ENCODE measurements around the gene CCDC27. TPM values are rescaled to one million over a fixed set of nuclear protein-coding genes. Genes with fewer than 3 reads are reported as not detected.

The CCDC27 gene
- total RNA-seq, 1 donor from 2014 or later: not detected

- H3K4me3 ChIP-seq (ENCODE audit: low read depth, low read length): no peak overlapping the region
- no peak for DNase-seq (ENCODE audit: low read depth)
- H3K36me3 ChIP-seq (ENCODE audit: control insufficient read depth, insufficient read depth, low read length): no peaks in the 10 kb centered on the region
- TF ChIP-seq, protein P1, sequence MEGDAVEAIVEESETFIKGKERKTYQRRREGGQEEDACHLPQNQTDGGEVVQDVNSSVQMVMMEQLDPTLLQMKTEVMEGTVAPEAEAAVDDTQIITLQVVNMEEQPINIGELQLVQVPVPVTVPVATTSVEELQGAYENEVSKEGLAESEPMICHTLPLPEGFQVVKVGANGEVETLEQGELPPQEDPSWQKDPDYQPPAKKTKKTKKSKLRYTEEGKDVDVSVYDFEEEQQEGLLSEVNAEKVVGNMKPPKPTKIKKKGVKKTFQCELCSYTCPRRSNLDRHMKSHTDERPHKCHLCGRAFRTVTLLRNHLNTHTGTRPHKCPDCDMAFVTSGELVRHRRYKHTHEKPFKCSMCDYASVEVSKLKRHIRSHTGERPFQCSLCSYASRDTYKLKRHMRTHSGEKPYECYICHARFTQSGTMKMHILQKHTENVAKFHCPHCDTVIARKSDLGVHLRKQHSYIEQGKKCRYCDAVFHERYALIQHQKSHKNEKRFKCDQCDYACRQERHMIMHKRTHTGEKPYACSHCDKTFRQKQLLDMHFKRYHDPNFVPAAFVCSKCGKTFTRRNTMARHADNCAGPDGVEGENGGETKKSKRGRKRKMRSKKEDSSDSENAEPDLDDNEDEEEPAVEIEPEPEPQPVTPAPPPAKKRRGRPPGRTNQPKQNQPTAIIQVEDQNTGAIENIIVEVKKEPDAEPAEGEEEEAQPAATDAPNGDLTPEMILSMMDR (IDR thresholded peaks at IDR 0.05; ENCODE audit: insufficient read depth, low read length, poor library complexity, severe bottlenecking): no peak
- H3K27me3 ChIP-seq (ENCODE audit: control insufficient read depth, insufficient read depth, low read length): peaks cover 28% of the 10 kb centered on the region
These were observed 6.9 kb downstream of the CCDC27 start for GRCh38 chr1:3759164-3759563.

DNA sequence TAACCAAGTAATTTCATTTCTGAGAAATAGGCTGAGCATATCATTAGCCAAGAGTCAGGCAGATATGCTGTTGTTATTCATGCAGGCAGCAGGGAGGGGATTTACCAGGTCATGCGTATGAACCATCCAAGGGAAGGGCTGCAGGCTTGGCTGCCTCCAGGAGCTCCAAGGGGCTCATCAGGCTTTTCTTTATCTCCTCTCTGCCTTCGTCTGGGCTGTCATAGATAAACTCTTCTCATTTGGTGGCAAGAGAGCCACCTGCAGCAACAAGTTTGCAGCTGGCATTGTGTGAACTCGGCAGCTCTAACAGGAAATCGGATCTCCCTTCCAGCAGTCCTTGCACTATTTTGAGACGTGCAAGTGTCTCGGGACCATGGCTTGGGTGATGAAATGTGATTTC is 7.5 kb downstream of the CCDC27 start:
- Histone ChIP-seq H3K4me3 (ENCODE audit: low read depth, low read length) (no peak overlapping the region), H3K27me3 (ENCODE audit: control insufficient read depth, insufficient read depth, low read length) (peaks cover 28% of the 10 kb centered on the region), H3K36me3 (ENCODE audit: control insufficient read depth, insufficient read depth, low read length) (no peaks in the 10 kb centered on the region)
- TF ChIP-seq, protein P1 (IDR thresholded peaks at IDR 0.05; ENCODE audit: insufficient read depth, low read length, poor library complexity, severe bottlenecking): no peak
- no peak for DNase-seq (ENCODE audit: low read depth)

DNA sequence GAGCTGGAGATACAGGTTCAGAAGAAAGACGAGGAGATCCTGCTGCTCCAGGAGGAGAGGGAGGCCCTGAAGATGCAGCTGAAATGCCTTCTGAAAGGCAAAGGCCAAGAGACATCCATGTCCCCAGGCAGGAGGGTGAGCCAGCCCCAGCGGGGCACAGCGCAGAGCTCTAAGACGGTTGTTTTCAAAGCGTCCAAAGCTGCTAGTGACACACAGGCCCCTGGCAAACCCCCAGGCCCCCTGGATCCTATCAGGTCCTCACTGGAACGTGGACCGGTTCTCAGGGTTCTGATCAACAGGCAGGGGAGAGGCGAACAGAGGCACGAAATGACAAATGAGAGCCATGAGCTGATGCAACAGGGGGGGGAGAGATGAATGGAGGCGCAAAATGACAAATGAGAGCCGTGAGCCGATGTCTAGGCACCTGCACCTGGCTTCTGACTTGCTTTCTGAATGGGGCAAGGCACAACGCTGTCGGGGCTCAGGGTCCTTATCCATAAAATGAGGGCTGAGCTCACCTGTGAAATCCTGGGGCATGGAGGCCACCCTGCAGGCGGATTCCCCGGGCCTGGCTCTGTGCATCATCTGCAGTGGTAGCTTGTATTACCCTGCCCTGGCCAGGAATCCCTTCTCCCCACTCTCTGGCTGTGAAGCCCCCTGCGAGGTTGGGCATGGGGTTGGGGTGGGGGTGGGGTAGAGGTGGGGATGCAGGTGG is 9.2 kb downstream of the CCDC27 start:
- TF ChIP-seq, protein P1 (IDR thresholded peaks at IDR 0.05; ENCODE audit: insufficient read depth, low read length, poor library complexity, severe bottlenecking): no peak
- Histone ChIP-seq H3K36me3 (ENCODE audit: control insufficient read depth, insufficient read depth, low read length) (no peaks in the 10 kb centered on the region), H3K4me3 (ENCODE audit: low read depth, low read length) (no peak overlapping the region), H3K27me3 (ENCODE audit: control insufficient read depth, insufficient read depth, low read length) (peaks cover 27% of the 10 kb centered on the region)
- no peak for DNase-seq (ENCODE audit: low read depth)

GRCh38 chr1:3762151-3762872 is 10.1 kb downstream of the CCDC27 start:
- Histone ChIP-seq H3K36me3 (ENCODE audit: control insufficient read depth, insufficient read depth, low read length) (no peaks in the 10 kb centered on the region), H3K4me3 (ENCODE audit: low read depth, low read length) (no peak overlapping the region), H3K27me3 (ENCODE audit: control insufficient read depth, insufficient read depth, low read length) (peaks cover 24% of the 10 kb centered on the region)
- no peak for DNase-seq (ENCODE audit: low read depth)
- TF ChIP-seq, protein P1 (IDR thresholded peaks at IDR 0.05; ENCODE audit: insufficient read depth, low read length, poor library complexity, severe bottlenecking): no peak

GRCh38 chr1:3762873-3763228 is 10.6 kb downstream of the CCDC27 start:
- peaks cover 24% of the 10 kb centered on the region for H3K27me3 ChIP-seq (ENCODE audit: control insufficient read depth, insufficient read depth, low read length)
- DNase-seq (ENCODE audit: low read depth): no peak
- no peak overlapping the region for H3K4me3 ChIP-seq (ENCODE audit: low read depth, low read length)
- TF ChIP-seq, protein P1 (IDR thresholded peaks at IDR 0.05; ENCODE audit: insufficient read depth, low read length, poor library complexity, severe bottlenecking): no peak
- no peaks in the 10 kb centered on the region for H3K36me3 ChIP-seq (ENCODE audit: control insufficient read depth, insufficient read depth, low read length)
